Measurements from ENCODE around the gene LIG3. TPM values are rescaled to one million over a fixed set of nuclear protein-coding genes. Genes with fewer than 3 reads are reported as not detected.

Gene LIG3
- total and polyA plus RNA-seq, 2 of the 4 experiments (the other 2 are of a cell fraction): 36.4 to 41.9 TPM

DNA sequence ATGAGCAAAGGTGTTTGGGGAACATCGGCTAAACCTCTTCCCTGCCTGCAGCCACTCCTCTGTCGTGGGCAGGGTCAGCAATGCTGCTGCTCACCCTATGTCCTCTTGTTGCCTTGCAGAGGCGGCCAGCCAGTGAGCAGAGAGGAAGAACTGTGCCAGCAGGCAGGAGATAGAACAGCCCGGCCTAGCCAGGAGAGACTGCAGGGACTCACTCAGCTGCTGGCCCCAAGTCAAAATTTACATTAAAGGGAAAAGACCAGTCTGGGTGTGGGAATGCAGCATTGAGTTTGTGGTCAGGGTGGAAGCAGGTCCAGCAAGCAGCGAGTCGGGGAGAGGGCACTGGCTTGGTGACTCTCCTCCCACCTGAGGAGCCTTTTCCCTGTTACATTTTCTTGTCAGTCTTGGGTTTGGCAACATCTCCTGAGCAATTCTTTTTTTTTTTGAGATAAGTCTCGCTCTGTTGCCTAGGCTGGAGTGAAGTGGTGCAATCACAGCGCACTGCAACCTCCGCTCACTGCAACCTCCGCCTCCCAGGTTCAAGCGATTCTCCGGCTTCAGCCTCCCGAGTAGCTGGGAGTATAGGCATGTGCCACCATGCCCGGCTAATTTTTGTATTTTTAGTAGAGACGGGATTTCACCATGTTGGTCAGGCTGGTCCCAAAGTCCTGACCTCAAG, 22.7 kb downstream of the LIG3 start:
- H3K79me1 ChIP-seq (ENCODE audit: low read depth in 1 of 2, low read length in 2 of 2): peaks cover 0 to 19% of the 10 kb centered on the region in 2 experiments; a peak in 2 of 4 replicates
- H3K27me3 ChIP-seq (ENCODE audit: control insufficient read depth, insufficient read depth, low read length): no peaks in the 10 kb centered on the region
- peaks cover 46% of the 10 kb centered on the region for H3K36me3 ChIP-seq (ENCODE audit: control insufficient read depth, insufficient read depth, low read length)
- H3K27ac ChIP-seq (ENCODE audit: insufficient read depth, low read length): no peak overlapping the region; the same call in 1 of the 2 replicates
- intact Hi-C loops (cut with micrococcal nuclease) (no loop called here), dilution Hi-C loops (cut with HindIII; ENCODE audit: low sequenced_read_pairs, unreplicated experiment) (no loop called here), in situ Hi-C loops (cut with MboI; ENCODE audit: low sequenced_read_pairs) (no loop called here)
- 0 out of 2 replicates have a peak overlapping the region, but pooled peaks have one; percentile 36 for H2AK5ac ChIP-seq (ENCODE audit: low read depth, low read length)
- BruUV-seq (replicated peaks): no TSS peak
- H4K20me1 ChIP-seq (ENCODE audit: insufficient read depth, low read length): no peaks in the 10 kb centered on the region
- H4K8ac ChIP-seq (ENCODE audit: low read depth in 2 of 2, low read length in 2 of 2): no peak overlapping the region
- no peaks in the 10 kb centered on the region for H3K9me3 ChIP-seq (ENCODE audit: control insufficient read depth, insufficient read depth, low read length)
- peak; percentile 76 for DNase-seq
- H3K4me2 ChIP-seq (ENCODE audit: low read depth, low read length): no peak overlapping the region
- no peak overlapping the region; the same call in 1 of the 2 replicates for H4K91ac ChIP-seq (ENCODE audit: insufficient read depth, low read depth, low read length)
- CTCF ChIA-PET: interaction anchor here (0.6 kb wide), 1 partner anchor 10 kb away, joined by 4 read pairs; no protein-coding TSS in a partner anchor
- H2BK15ac ChIP-seq (ENCODE audit: low read depth, low read length): no peak overlapping the region
- no peak overlapping the region for H3K56ac ChIP-seq (ENCODE audit: extremely low read depth, insufficient read depth, low read length)
- H3K4me1 ChIP-seq (ENCODE audit: control insufficient read depth, insufficient read depth, low read length): peaks cover 10% of the 10 kb centered on the region
- H4K5ac ChIP-seq (ENCODE audit: low read depth, low read length): no peak overlapping the region
- H3K14ac ChIP-seq (replicated peaks; ENCODE audit: low read depth, low read length): no peak overlapping the region
- no peak overlapping the region for H2BK20ac ChIP-seq (ENCODE audit: low read depth, low read length)
- 74% methylated on average over 4 of the region's 15 CpGs; no CpG with 5 or more reads in 1 of the 2 experiments for WGBS, 2 experiments (ENCODE audit: extremely low coverage in 2 of 2, insufficient read length in 1 of 2)
- no peak overlapping the region for H3K23ac ChIP-seq (ENCODE audit: low read depth, low read length)
- H3K9ac ChIP-seq (ENCODE audit: low read depth, low read length): no peak overlapping the region
- ATAC-seq (ENCODE audit: low read depth): peak; percentile 65
- peak overlapping the region; percentile 22 for H2AK9ac ChIP-seq (replicated peaks; ENCODE audit: low read depth, low read length, poor library complexity)
- POLR2A ChIA-PET (ENCODE audit: unreplicated experiment): no interaction called here
- H2AFZ ChIP-seq (replicated peaks; ENCODE audit: low read length, poor library complexity): peak overlapping the region; percentile 15
- no peak overlapping the region for H2BK120ac ChIP-seq (ENCODE audit: low read depth, low read length)
- H3K9me1 ChIP-seq (ENCODE audit: insufficient read depth, low read length): peaks cover 8% of the 10 kb centered on the region
- H3K4ac ChIP-seq (ENCODE audit: low read depth, low read length): peak overlapping the region; percentile 36
- no peak overlapping the region for H2BK5ac ChIP-seq (ENCODE audit: low read depth, low read length, poor library complexity, severe bottlenecking)
- H3K18ac ChIP-seq (ENCODE audit: low read depth, low read length): no peak overlapping the region
- no peak overlapping the region for H3K4me3 ChIP-seq (ENCODE audit: insufficient read depth, low read depth, low read length)
- TF ChIP-seq FOS (IDR thresholded peaks at IDR 0.05; ENCODE audit: low read depth, low read length) (no peak), MAFK (IDR thresholded peaks at IDR 0.05; ENCODE audit: low read depth, low read length) (no peak), SMC3 (IDR thresholded peaks at IDR 0.05; ENCODE audit: low read depth, low read length) (no peak), CEBPB (IDR thresholded peaks at IDR 0.05; ENCODE audit: low read depth, low read length) (no peak), MAZ (IDR thresholded peaks at IDR 0.05; ENCODE audit: borderline replicate concordance, low read depth, low read length) (no peak), NFE2L2 (IDR thresholded peaks at IDR 0.05; ENCODE audit: low read depth, low read length) (no peak), RFX5 (IDR thresholded peaks at IDR 0.05; ENCODE audit: low read depth, low read length) (no peak), RCOR1 (IDR thresholded peaks at IDR 0.05; ENCODE audit: insufficient replicate concordance, low read length) (no peak), USF2 (IDR thresholded peaks at IDR 0.05; ENCODE audit: low read depth, low read length) (no peak), RAD21 (IDR thresholded peaks at IDR 0.05; ENCODE audit: low read length) (no peak), BHLHE40 (IDR thresholded peaks at IDR 0.05; ENCODE audit: low read depth, low read length) (no peak), ELK1 (IDR thresholded peaks at IDR 0.05; ENCODE audit: borderline replicate concordance, low read depth, low read length) (no peak), POLR2A (IDR thresholded peaks at IDR 0.05; ENCODE audit: low read depth, low read length) (no peak), MXI1 (IDR thresholded peaks at IDR 0.05; ENCODE audit: borderline replicate concordance, low read depth, low read length) (no peak)
- TF ChIP-seq, protein P1, sequence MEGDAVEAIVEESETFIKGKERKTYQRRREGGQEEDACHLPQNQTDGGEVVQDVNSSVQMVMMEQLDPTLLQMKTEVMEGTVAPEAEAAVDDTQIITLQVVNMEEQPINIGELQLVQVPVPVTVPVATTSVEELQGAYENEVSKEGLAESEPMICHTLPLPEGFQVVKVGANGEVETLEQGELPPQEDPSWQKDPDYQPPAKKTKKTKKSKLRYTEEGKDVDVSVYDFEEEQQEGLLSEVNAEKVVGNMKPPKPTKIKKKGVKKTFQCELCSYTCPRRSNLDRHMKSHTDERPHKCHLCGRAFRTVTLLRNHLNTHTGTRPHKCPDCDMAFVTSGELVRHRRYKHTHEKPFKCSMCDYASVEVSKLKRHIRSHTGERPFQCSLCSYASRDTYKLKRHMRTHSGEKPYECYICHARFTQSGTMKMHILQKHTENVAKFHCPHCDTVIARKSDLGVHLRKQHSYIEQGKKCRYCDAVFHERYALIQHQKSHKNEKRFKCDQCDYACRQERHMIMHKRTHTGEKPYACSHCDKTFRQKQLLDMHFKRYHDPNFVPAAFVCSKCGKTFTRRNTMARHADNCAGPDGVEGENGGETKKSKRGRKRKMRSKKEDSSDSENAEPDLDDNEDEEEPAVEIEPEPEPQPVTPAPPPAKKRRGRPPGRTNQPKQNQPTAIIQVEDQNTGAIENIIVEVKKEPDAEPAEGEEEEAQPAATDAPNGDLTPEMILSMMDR (conservative IDR thresholded peaks at IDR 0.05; ENCODE audit: low read depth, low read length): no peak
